ENCODE measurements around the gene CEP128.

The CEP128 gene

GRCh38 chr14:80658155-80658554 lies 283.4 kb downstream of the CEP128 start:
- no peak overlapping the region for H3K9ac ChIP-seq (ENCODE audit: low read depth, low read length)
- H3K4me1 ChIP-seq (ENCODE audit: control insufficient read depth, insufficient read depth, low read length): no peaks in the 10 kb centered on the region
- H3K36me3 ChIP-seq (ENCODE audit: control insufficient read depth, insufficient read depth, low read length): no peaks in the 10 kb centered on the region
- H3K27me3 ChIP-seq (ENCODE audit: control insufficient read depth, insufficient read depth, low read length): no peaks in the 10 kb centered on the region
- H3K9me3 ChIP-seq (ENCODE audit: control insufficient read depth, insufficient read depth, low read length): no peaks in the 10 kb centered on the region
- no peak overlapping the region for H3K4me3 ChIP-seq (ENCODE audit: low read depth, low read length)

GRCh38 chr14:80653956-80654355 lies 287.6 kb downstream of the CEP128 start:
- Histone ChIP-seq H3K4me3 (ENCODE audit: low read depth, low read length) (no peak overlapping the region), H3K27me3 (ENCODE audit: control insufficient read depth, insufficient read depth, low read length) (no peaks in the 10 kb centered on the region), H3K9ac (ENCODE audit: low read depth, low read length) (no peak overlapping the region), H3K36me3 (ENCODE audit: control insufficient read depth, insufficient read depth, low read length) (no peaks in the 10 kb centered on the region), H3K9me3 (ENCODE audit: control insufficient read depth, insufficient read depth, low read length) (no peaks in the 10 kb centered on the region), H3K4me1 (ENCODE audit: control insufficient read depth, insufficient read depth, low read length) (no peaks in the 10 kb centered on the region)

- Histone ChIP-seq H3K9ac (ENCODE audit: low read depth, low read length) (no peak overlapping the region), H3K4me1 (ENCODE audit: control insufficient read depth, insufficient read depth, low read length) (no peaks in the 10 kb centered on the region), H3K9me3 (ENCODE audit: control insufficient read depth, insufficient read depth, low read length) (no peaks in the 10 kb centered on the region), H3K4me3 (ENCODE audit: low read depth, low read length) (no peak overlapping the region), H3K36me3 (ENCODE audit: control insufficient read depth, insufficient read depth, low read length) (no peaks in the 10 kb centered on the region), H3K27me3 (ENCODE audit: control insufficient read depth, insufficient read depth, low read length) (no peaks in the 10 kb centered on the region)
Measured at GRCh38 chr14:80645667-80646413, 295.7 kb downstream of the CEP128 start.

- Histone ChIP-seq H3K4me3 (ENCODE audit: low read depth, low read length) (no peak overlapping the region), H3K36me3 (ENCODE audit: control insufficient read depth, insufficient read depth, low read length) (no peaks in the 10 kb centered on the region), H3K9ac (ENCODE audit: low read depth, low read length) (no peak overlapping the region), H3K4me1 (ENCODE audit: control insufficient read depth, insufficient read depth, low read length) (no peaks in the 10 kb centered on the region), H3K9me3 (ENCODE audit: control insufficient read depth, insufficient read depth, low read length) (no peaks in the 10 kb centered on the region), H3K27me3 (ENCODE audit: control insufficient read depth, insufficient read depth, low read length) (no peaks in the 10 kb centered on the region)
Measured at GRCh38 chr14:80644826-80645225, 296.7 kb downstream of the CEP128 start.

GRCh38 chr14:80638620-80639515 lies 302.7 kb downstream of the CEP128 start:
- Histone ChIP-seq H3K4me3 (ENCODE audit: low read depth, low read length) (no peak overlapping the region), H3K4me1 (ENCODE audit: control insufficient read depth, insufficient read depth, low read length) (no peaks in the 10 kb centered on the region), H3K27me3 (ENCODE audit: control insufficient read depth, insufficient read depth, low read length) (no peaks in the 10 kb centered on the region), H3K9me3 (ENCODE audit: control insufficient read depth, insufficient read depth, low read length) (no peaks in the 10 kb centered on the region), H3K36me3 (ENCODE audit: control insufficient read depth, insufficient read depth, low read length) (no peaks in the 10 kb centered on the region), H3K9ac (ENCODE audit: low read depth, low read length) (no peak overlapping the region)

- Histone ChIP-seq H3K27me3 (ENCODE audit: control insufficient read depth, insufficient read depth, low read length) (no peaks in the 10 kb centered on the region), H3K9me3 (ENCODE audit: control insufficient read depth, insufficient read depth, low read length) (no peaks in the 10 kb centered on the region), H3K4me1 (ENCODE audit: control insufficient read depth, insufficient read depth, low read length) (no peaks in the 10 kb centered on the region), H3K9ac (ENCODE audit: low read depth, low read length) (no peak overlapping the region), H3K36me3 (ENCODE audit: control insufficient read depth, insufficient read depth, low read length) (no peaks in the 10 kb centered on the region), H3K4me3 (ENCODE audit: low read depth, low read length) (no peak overlapping the region)
Measured at GRCh38 chr14:80637756-80638619, 303.6 kb downstream of the CEP128 start.

- no peaks in the 10 kb centered on the region for H3K36me3 ChIP-seq (ENCODE audit: control insufficient read depth, insufficient read depth, low read length)
- H3K27me3 ChIP-seq (ENCODE audit: control insufficient read depth, insufficient read depth, low read length): no peaks in the 10 kb centered on the region
- no peak overlapping the region for H3K4me3 ChIP-seq (ENCODE audit: low read depth, low read length)
- no peak overlapping the region for H3K9ac ChIP-seq (ENCODE audit: low read depth, low read length)
- H3K9me3 ChIP-seq (ENCODE audit: control insufficient read depth, insufficient read depth, low read length): no peaks in the 10 kb centered on the region
- no peaks in the 10 kb centered on the region for H3K4me1 ChIP-seq (ENCODE audit: control insufficient read depth, insufficient read depth, low read length)
Measured at GRCh38 chr14:80636071-80636470, 305.5 kb downstream of the CEP128 start.

- Histone ChIP-seq H3K4me1 (ENCODE audit: control insufficient read depth, insufficient read depth, low read length) (no peaks in the 10 kb centered on the region), H3K27me3 (ENCODE audit: control insufficient read depth, insufficient read depth, low read length) (no peaks in the 10 kb centered on the region), H3K9ac (ENCODE audit: low read depth, low read length) (no peak overlapping the region), H3K9me3 (ENCODE audit: control insufficient read depth, insufficient read depth, low read length) (no peaks in the 10 kb centered on the region), H3K4me3 (ENCODE audit: low read depth, low read length) (no peak overlapping the region), H3K36me3 (ENCODE audit: control insufficient read depth, insufficient read depth, low read length) (no peaks in the 10 kb centered on the region)
Measured at GRCh38 chr14:80634106-80634758, 307.3 kb downstream of the CEP128 start.

GRCh38 chr14:80629606-80630005 lies 311.9 kb downstream of the CEP128 start:
- Histone ChIP-seq H3K9ac (ENCODE audit: low read depth, low read length) (no peak overlapping the region), H3K36me3 (ENCODE audit: control insufficient read depth, insufficient read depth, low read length) (no peaks in the 10 kb centered on the region), H3K9me3 (ENCODE audit: control insufficient read depth, insufficient read depth, low read length) (no peaks in the 10 kb centered on the region), H3K4me1 (ENCODE audit: control insufficient read depth, insufficient read depth, low read length) (no peaks in the 10 kb centered on the region), H3K27me3 (ENCODE audit: control insufficient read depth, insufficient read depth, low read length) (no peaks in the 10 kb centered on the region), H3K4me3 (ENCODE audit: low read depth, low read length) (no peak overlapping the region)

GRCh38 chr14:80628547-80628946 lies 313.0 kb downstream of the CEP128 start:
- Histone ChIP-seq H3K4me1 (ENCODE audit: control insufficient read depth, insufficient read depth, low read length) (no peaks in the 10 kb centered on the region), H3K9ac (ENCODE audit: low read depth, low read length) (no peak overlapping the region), H3K36me3 (ENCODE audit: control insufficient read depth, insufficient read depth, low read length) (no peaks in the 10 kb centered on the region), H3K27me3 (ENCODE audit: control insufficient read depth, insufficient read depth, low read length) (no peaks in the 10 kb centered on the region), H3K9me3 (ENCODE audit: control insufficient read depth, insufficient read depth, low read length) (no peaks in the 10 kb centered on the region), H3K4me3 (ENCODE audit: low read depth, low read length) (no peak overlapping the region)

GRCh38 chr14:80627745-80628144 lies 313.8 kb downstream of the CEP128 start:
- Histone ChIP-seq H3K27me3 (ENCODE audit: control insufficient read depth, insufficient read depth, low read length) (no peaks in the 10 kb centered on the region), H3K36me3 (ENCODE audit: control insufficient read depth, insufficient read depth, low read length) (no peaks in the 10 kb centered on the region), H3K9ac (ENCODE audit: low read depth, low read length) (no peak overlapping the region), H3K9me3 (ENCODE audit: control insufficient read depth, insufficient read depth, low read length) (no peaks in the 10 kb centered on the region), H3K4me3 (ENCODE audit: low read depth, low read length) (no peak overlapping the region), H3K4me1 (ENCODE audit: control insufficient read depth, insufficient read depth, low read length) (no peaks in the 10 kb centered on the region)
